ENCODE measurements around the gene TCF4. TPM values are rescaled to one million over a fixed set of nuclear protein-coding genes. Genes with fewer than 3 reads are reported as not detected.

Gene TCF4
- total RNA-seq, 1 donor from 2014 or later, result 115 TPM

GRCh38 chr18:55405893-55406406 is 182.0 kb downstream of the TCF4 start:
- H3K9ac ChIP-seq (ENCODE audit: low read length), result peak overlapping the region; percentile 76
- H2AFZ ChIP-seq (ENCODE audit: low read depth, low read length), result no peak overlapping the region
- no peaks in the 10 kb centered on the region for H3K36me3 ChIP-seq (ENCODE audit: insufficient read depth, low read length)
- H3K4me3 Mint-ChIP-seq (ENCODE audit: unreplicated experiment), result no peak overlapping the region
- peak overlapping the region; percentile 53 for H3K4me3 ChIP-seq (ENCODE audit: insufficient read depth, low read depth, low read length)
- FAIRE-seq (peak; percentile 96), DNase-seq (ENCODE audit: low read depth) (peak; percentile 97)
- no peaks in the 10 kb centered on the region for H3K9me3 Mint-ChIP-seq (ENCODE audit: unreplicated experiment)
- H3K36me3 Mint-ChIP-seq (ENCODE audit: low read depth, unreplicated experiment), result peaks cover 2% of the 10 kb centered on the region
- no peaks in the 10 kb centered on the region for H3K27me3 ChIP-seq (ENCODE audit: insufficient read depth, low read length)
- H4K20me1 ChIP-seq (ENCODE audit: insufficient read depth, low read length), result no peaks in the 10 kb centered on the region
- TF ChIP-seq CTCF (IDR thresholded peaks at IDR 0.05; ENCODE audit: insufficient read depth, low read depth, low read length), result no peak
- TF ChIP-seq EZH2 (IDR thresholded peaks at IDR 0.05; ENCODE audit: insufficient read depth, low read length), result no peak
- H3K9me3 ChIP-seq (ENCODE audit: insufficient read depth, low read depth, low read length), result no peaks in the 10 kb centered on the region
- H3K27ac Mint-ChIP-seq (ENCODE audit: unreplicated experiment), result peak overlapping the region; percentile 98
- H3K79me2 ChIP-seq (ENCODE audit: insufficient read depth, low read length), result peaks cover 82% of the 10 kb centered on the region
- peak overlapping the region; percentile 79 for H3K4me2 ChIP-seq (ENCODE audit: low read length)
- no peaks in the 10 kb centered on the region for H3K27me3 Mint-ChIP-seq (ENCODE audit: low read depth, unreplicated experiment)
- H3K4me1 Mint-ChIP-seq (ENCODE audit: low read depth, unreplicated experiment), result peaks cover 50% of the 10 kb centered on the region
- H3K27ac ChIP-seq (ENCODE audit: low read depth, low read length), result peak overlapping the region; percentile 86
- H3K4me1 ChIP-seq (ENCODE audit: insufficient read depth, low read length), result peaks cover 55% of the 10 kb centered on the region

- Histone ChIP-seq H3K9ac (ENCODE audit: low read length) (peak overlapping the region; percentile 71), H2AFZ (ENCODE audit: low read depth, low read length) (no peak overlapping the region), H3K36me3 (ENCODE audit: insufficient read depth, low read length) (no peaks in the 10 kb centered on the region), H3K9me3 (ENCODE audit: insufficient read depth, low read depth, low read length) (no peaks in the 10 kb centered on the region), H3K4me1 (ENCODE audit: insufficient read depth, low read length) (peaks cover 60% of the 10 kb centered on the region), H4K20me1 (ENCODE audit: insufficient read depth, low read length) (no peaks in the 10 kb centered on the region), H3K4me3 (ENCODE audit: insufficient read depth, low read depth, low read length) (peak overlapping the region; percentile 15), H3K27me3 (ENCODE audit: insufficient read depth, low read length) (no peaks in the 10 kb centered on the region), H3K4me2 (ENCODE audit: low read length) (peak overlapping the region; percentile 79), H3K79me2 (ENCODE audit: insufficient read depth, low read length) (peaks cover 82% of the 10 kb centered on the region), H3K27ac (ENCODE audit: low read depth, low read length) (peak overlapping the region; percentile 86)
- H3K4me3 Mint-ChIP-seq (ENCODE audit: unreplicated experiment), result peak overlapping the region; percentile 75
- no peaks in the 10 kb centered on the region for H3K27me3 Mint-ChIP-seq (ENCODE audit: low read depth, unreplicated experiment)
- FAIRE-seq (peak; percentile 9), DNase-seq (ENCODE audit: low read depth) (no peak)
- TF ChIP-seq CTCF (IDR thresholded peaks at IDR 0.05; ENCODE audit: insufficient read depth, low read depth, low read length) (no peak), EZH2 (IDR thresholded peaks at IDR 0.05; ENCODE audit: insufficient read depth, low read length) (no peak)
- H3K9me3 Mint-ChIP-seq (ENCODE audit: unreplicated experiment), result no peaks in the 10 kb centered on the region
- H3K4me1 Mint-ChIP-seq (ENCODE audit: low read depth, unreplicated experiment), result peaks cover 55% of the 10 kb centered on the region
- H3K36me3 Mint-ChIP-seq (ENCODE audit: low read depth, unreplicated experiment), result peaks cover 2% of the 10 kb centered on the region
- H3K27ac Mint-ChIP-seq (ENCODE audit: unreplicated experiment), result peak overlapping the region; percentile 98
Observed at GRCh38 chr18:55405475-55405874, 182.5 kb downstream of the TCF4 start.

GRCh38 chr18:55404832-55405465 is 183.0 kb downstream of the TCF4 start:
- DNase-seq (ENCODE audit: low read depth), result no peak
- H3K36me3 ChIP-seq (ENCODE audit: insufficient read depth, low read length), result no peaks in the 10 kb centered on the region
- no peaks in the 10 kb centered on the region for H3K9me3 Mint-ChIP-seq (ENCODE audit: unreplicated experiment)
- peak overlapping the region; percentile 40 for H3K4me3 Mint-ChIP-seq (ENCODE audit: unreplicated experiment)
- no peaks in the 10 kb centered on the region for H3K9me3 ChIP-seq (ENCODE audit: insufficient read depth, low read depth, low read length)
- peak overlapping the region; percentile 71 for H3K9ac ChIP-seq (ENCODE audit: low read length)
- H3K4me1 Mint-ChIP-seq (ENCODE audit: low read depth, unreplicated experiment), result peaks cover 59% of the 10 kb centered on the region
- H2AFZ ChIP-seq (ENCODE audit: low read depth, low read length), result no peak overlapping the region
- FAIRE-seq, result peak; percentile 9
- peaks cover 82% of the 10 kb centered on the region for H3K79me2 ChIP-seq (ENCODE audit: insufficient read depth, low read length)
- peak overlapping the region; percentile 98 for H3K27ac Mint-ChIP-seq (ENCODE audit: unreplicated experiment)
- peak overlapping the region; percentile 79 for H3K4me2 ChIP-seq (ENCODE audit: low read length)
- no peak overlapping the region for H3K4me3 ChIP-seq (ENCODE audit: insufficient read depth, low read depth, low read length)
- no peaks in the 10 kb centered on the region for H3K27me3 Mint-ChIP-seq (ENCODE audit: low read depth, unreplicated experiment)
- peak overlapping the region; percentile 86 for H3K27ac ChIP-seq (ENCODE audit: low read depth, low read length)
- no peaks in the 10 kb centered on the region for H4K20me1 ChIP-seq (ENCODE audit: insufficient read depth, low read length)
- H3K36me3 Mint-ChIP-seq (ENCODE audit: low read depth, unreplicated experiment), result peaks cover 2% of the 10 kb centered on the region
- peaks cover 60% of the 10 kb centered on the region for H3K4me1 ChIP-seq (ENCODE audit: insufficient read depth, low read length)
- no peaks in the 10 kb centered on the region for H3K27me3 ChIP-seq (ENCODE audit: insufficient read depth, low read length)
- TF ChIP-seq CTCF (IDR thresholded peaks at IDR 0.05; ENCODE audit: insufficient read depth, low read depth, low read length), result no peak
